BE2C (cell line): Measurements from ENCODE around the gene PITRM1.
"Not testable (repeated sequence)": the region's sequence is repeated elsewhere in the genome, so short reads cannot be mapped to it uniquely, and the experiment has no call there.

Experiments
- DNase-seq: peaks from one replicate; pipeline ENCODE4 v3.0.0-alpha.2; 2020
- H3K27me3 ChIP-seq: fragments of 250-450 bp; sonication (Bioruptor Pico); 2 replicates; pipeline ENCODE4 v1.5.1; 2020; ENCODE audit warnings: mild to moderate bottlenecking
- H3K36me3 ChIP-seq: fragments of 250-450 bp; sonication (Bioruptor Pico); 2 replicates; pipeline ENCODE4 v1.5.1; 2020; ENCODE audit warnings: mild to moderate bottlenecking
- H3K4me1 ChIP-seq: fragments of 250-450 bp; sonication (Bioruptor Pico); 2 replicates; pipeline ENCODE4 v1.5.1; 2020
- H3K4me3 ChIP-seq: 2 replicates; pipeline ENCODE4 v1.5.1; 2011; ENCODE audit warnings: low read depth, low read length
- H3K9me3 ChIP-seq: fragments of 250-450 bp; sonication (Bioruptor Pico); 2 replicates; pipeline ENCODE4 v1.5.1; 2020
- TF ChIP-seq, protein P1 (sequence below): IDR thresholded peaks from 2 replicates; pipeline ENCODE4 v1.5.1; 2012; ENCODE audit warnings: mild to moderate bottlenecking, low read depth, low read length

The PITRM1 gene

DNA sequence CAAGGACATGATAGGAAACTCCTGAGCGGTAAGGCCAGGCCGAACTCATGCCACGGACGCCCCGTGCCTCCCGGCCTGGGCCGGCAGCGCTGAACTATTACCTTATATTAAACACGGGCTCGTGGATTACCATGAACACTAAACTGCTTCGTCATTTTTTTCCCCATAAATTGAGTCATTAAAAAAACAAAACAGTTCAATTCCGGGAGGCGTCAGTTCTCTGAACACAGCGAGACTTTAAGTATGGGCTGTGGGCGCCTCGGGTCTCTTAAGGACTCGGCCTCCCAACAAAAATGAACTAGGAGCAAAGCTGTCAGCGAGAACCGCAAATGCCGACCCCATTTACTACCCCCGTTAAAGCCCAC is 519 bp downstream of the PITRM1 start:
- H3K9me3 ChIP-seq = no peaks in the 10 kb centered on the region
- no peaks in the 10 kb centered on the region for H3K36me3 ChIP-seq
- H3K4me3 ChIP-seq = peak overlapping the region; percentile 85
- no peak for DNase-seq
- H3K27me3 ChIP-seq = peaks cover 14% of the 10 kb centered on the region; the same call in 1 of the 2 replicates
- TF ChIP-seq, protein P1, sequence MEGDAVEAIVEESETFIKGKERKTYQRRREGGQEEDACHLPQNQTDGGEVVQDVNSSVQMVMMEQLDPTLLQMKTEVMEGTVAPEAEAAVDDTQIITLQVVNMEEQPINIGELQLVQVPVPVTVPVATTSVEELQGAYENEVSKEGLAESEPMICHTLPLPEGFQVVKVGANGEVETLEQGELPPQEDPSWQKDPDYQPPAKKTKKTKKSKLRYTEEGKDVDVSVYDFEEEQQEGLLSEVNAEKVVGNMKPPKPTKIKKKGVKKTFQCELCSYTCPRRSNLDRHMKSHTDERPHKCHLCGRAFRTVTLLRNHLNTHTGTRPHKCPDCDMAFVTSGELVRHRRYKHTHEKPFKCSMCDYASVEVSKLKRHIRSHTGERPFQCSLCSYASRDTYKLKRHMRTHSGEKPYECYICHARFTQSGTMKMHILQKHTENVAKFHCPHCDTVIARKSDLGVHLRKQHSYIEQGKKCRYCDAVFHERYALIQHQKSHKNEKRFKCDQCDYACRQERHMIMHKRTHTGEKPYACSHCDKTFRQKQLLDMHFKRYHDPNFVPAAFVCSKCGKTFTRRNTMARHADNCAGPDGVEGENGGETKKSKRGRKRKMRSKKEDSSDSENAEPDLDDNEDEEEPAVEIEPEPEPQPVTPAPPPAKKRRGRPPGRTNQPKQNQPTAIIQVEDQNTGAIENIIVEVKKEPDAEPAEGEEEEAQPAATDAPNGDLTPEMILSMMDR = no peak
- no peaks in the 10 kb centered on the region for H3K4me1 ChIP-seq

DNA sequence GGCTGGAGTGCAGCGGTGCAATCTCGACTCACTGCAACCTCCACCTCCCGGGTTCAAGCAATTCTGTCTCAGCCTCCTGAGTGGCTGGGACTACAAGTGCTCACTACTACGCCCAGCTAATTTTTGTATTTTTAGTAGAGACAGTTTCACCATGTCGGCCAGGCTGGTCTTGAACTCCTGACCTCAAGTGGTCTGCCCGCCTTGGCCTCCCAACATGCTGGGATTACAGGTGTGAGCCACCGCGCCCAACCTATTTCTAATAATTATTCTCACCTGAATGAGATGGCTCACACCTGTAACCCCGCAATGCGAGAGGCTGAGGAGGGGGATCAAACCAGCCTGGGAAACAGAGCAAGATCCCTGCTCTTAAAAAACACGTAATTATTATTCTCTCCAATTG is 1.1 kb downstream of the PITRM1 start:
- not testable (repeated sequence) for DNase-seq, H3K36me3 ChIP-seq, H3K9me3 ChIP-seq, H3K27me3 ChIP-seq, H3K4me1 ChIP-seq
- H3K4me3 ChIP-seq = peak overlapping the region; percentile 85

DNA sequence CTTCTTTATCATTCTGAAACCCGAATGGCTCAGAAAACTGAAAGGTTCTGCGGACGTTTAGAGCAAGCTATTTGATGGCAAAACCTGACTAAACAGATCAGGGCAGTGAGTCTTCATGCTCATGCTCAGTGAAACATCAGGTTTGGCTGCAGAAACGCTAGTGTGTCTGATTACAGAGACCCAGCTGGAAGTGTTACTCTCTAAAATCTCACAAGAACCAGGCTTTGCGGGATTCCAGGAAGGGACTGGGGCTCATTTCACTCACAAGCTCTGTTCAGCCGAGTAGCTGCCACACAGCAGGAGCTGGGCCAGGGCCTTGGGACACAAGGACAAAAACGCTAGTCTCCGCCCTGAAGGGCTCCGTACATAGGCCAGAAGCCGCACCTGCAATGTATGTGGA is 2.9 kb downstream of the PITRM1 start:
- H3K27me3 ChIP-seq = no peaks in the 10 kb centered on the region
- DNase-seq = no peak
- H3K4me3 ChIP-seq = no peak overlapping the region
- TF ChIP-seq, protein P1 = no peak
- H3K4me1 ChIP-seq = no peaks in the 10 kb centered on the region
- no peaks in the 10 kb centered on the region for H3K9me3 ChIP-seq
- no peaks in the 10 kb centered on the region for H3K36me3 ChIP-seq

DNA sequence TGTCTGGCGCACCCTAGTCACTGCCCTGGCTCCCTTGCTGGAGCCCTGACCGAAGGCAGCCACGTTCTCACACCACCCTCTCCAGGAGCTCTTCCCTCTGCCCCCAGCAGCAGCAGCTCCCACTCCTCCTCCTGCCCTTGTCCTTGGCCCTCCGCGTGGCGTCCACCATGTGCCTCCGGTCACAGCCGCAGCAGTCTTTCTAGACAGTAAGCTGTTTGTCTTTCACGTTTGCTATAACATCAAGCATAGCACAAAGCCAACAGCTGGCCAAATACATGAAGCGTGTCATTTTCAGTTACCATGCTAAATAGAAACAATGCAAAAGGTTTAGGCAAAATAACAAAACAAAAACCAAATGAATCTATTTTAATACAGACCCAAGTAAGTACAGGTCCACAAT is 3.3 kb downstream of the PITRM1 start:
- no peaks in the 10 kb centered on the region for H3K27me3 ChIP-seq
- no peaks in the 10 kb centered on the region for H3K9me3 ChIP-seq
- H3K36me3 ChIP-seq = no peaks in the 10 kb centered on the region
- TF ChIP-seq, protein P1 = no peak
- H3K4me3 ChIP-seq = no peak overlapping the region
- DNase-seq = no peak
- H3K4me1 ChIP-seq = no peaks in the 10 kb centered on the region

DNA sequence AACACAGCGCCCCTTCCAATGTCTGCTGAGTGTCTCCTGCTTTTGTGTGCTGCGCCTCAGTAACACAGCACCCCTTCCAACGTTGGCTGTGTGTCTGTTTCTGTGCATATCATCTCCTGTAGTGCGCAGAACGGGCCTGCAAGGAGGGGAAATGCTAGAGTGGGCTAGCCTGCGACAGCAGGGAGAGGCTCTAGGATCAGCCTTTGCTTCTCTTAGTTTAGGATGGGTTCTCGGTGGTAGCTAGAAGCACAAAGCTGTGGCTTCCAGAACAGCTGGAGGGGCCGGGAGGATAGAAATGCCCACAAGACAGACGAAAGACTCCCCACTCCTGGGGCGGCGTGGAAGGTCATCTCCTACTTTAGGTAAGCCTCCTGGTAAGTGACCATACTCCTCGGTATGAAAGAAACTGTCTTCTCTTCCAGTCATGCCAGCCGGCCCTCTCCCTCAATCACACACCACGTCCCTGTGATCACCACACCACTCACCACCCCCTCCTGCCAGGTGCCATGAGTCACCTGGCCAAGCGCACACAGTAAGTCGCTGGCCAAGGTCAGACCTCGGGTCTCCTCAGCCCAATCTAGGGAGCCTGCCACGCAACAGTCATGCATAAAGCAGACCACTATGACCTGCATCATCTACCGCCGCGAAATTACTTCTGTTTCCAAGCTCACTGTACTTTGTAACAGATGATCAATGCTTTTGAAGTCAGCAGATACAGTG is 4.8 kb downstream of the PITRM1 start:
- Histone ChIP-seq H3K4me1 (no peaks in the 10 kb centered on the region), H3K27me3 (no peaks in the 10 kb centered on the region), H3K36me3 (no peaks in the 10 kb centered on the region), H3K9me3 (no peaks in the 10 kb centered on the region), H3K4me3 (no peak overlapping the region)
- TF ChIP-seq, protein P1 = no peak
- no peak for DNase-seq

DNA sequence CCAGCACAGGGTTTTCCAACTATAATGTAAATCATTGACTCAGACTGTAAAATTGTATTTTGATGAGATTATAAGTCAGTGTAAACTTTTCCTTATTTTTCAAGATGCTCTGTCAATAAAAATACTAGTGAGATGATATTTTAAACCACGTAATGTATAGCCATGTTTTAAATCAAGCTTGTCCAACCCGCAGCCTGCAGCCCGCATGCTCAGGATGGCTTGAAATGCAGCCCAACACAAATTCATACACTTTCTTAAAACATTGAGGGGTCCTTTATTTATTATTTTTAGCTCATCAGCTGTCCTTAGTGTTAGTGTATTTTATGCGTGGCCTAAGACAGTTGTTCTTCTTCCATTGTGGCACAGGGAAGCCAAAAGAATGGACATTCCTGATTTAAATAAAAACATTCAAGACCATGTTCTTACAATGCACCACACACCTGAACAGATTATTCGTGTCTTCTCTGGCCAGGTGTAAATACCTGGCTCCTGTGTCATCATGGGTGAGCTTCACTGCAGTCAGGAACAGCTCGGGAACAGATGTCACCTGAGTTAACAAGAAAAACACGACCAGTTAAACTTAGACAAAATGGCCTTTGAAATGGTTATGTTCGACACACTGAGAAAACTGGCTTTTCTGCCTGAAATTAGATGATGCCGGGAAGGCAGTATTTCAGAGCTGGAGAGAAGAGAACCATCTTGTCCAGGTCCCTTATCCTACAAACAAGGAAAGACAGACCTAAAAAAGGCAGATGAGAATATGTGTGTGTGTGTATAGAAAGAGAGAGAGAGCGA is 5.9 kb downstream of the PITRM1 start:
- no peaks in the 10 kb centered on the region for H3K9me3 ChIP-seq
- no peaks in the 10 kb centered on the region for H3K36me3 ChIP-seq
- no peaks in the 10 kb centered on the region for H3K27me3 ChIP-seq
- TF ChIP-seq, protein P1 = no peak
- H3K4me3 ChIP-seq = no peak overlapping the region
- no peaks in the 10 kb centered on the region for H3K4me1 ChIP-seq
- no peak for DNase-seq
